GM11168 (cell line): ENCODE data around the gene ZNF579.
"Not testable (repeated sequence)": the region's sequence is repeated elsewhere in the genome, so short reads cannot be mapped to it uniquely, and the experiment has no call there.

ENCODE experiments used
- in situ Hi-C: fragments of 300-500 bp; cut with MboI; formaldehyde crosslinking; loops from one replicate; pipeline ENCODE4 v1.12.0; 2022; ENCODE audit warnings: low sequenced_read_pairs; ENCODE audit not compliant: unreplicated experiment

The ZNF579 gene

GRCh38 chr19:55598034-55598433 is 17.4 kb upstream of the ZNF579 start:
- in situ Hi-C loops, result no loop called here

GRCh38 chr19:55597501-55597921 is 16.9 kb upstream of the ZNF579 start:
- in situ Hi-C loops, result no loop called here

- in situ Hi-C loops, result no loop called here
Measured at GRCh38 chr19:55596304-55596703, 15.7 kb upstream of the ZNF579 start.

GRCh38 chr19:55594996-55595545 is 14.4 kb upstream of the ZNF579 start:
- in situ Hi-C loops, result no loop called here

- in situ Hi-C loops, result no loop called here
Measured at GRCh38 chr19:55593096-55593772, 12.6 kb upstream of the ZNF579 start.

GRCh38 chr19:55592391-55593090 is 11.9 kb upstream of the ZNF579 start:
- in situ Hi-C loops, result no loop called here

GRCh38 chr19:55591555-55591954 is 10.9 kb upstream of the ZNF579 start:
- in situ Hi-C loops, result no loop called here

GRCh38 chr19:55590617-55591016 is 10.0 kb upstream of the ZNF579 start:
- in situ Hi-C loops, result no loop called here

- in situ Hi-C loops, result no loop called here
Measured at GRCh38 chr19:55590109-55590508, 9.5 kb upstream of the ZNF579 start.

GRCh38 chr19:55588738-55589137 is 8.1 kb upstream of the ZNF579 start:
- in situ Hi-C loops, result no loop called here

- in situ Hi-C loops, result no loop called here
Measured at GRCh38 chr19:55586976-55587668, 6.5 kb upstream of the ZNF579 start.

GRCh38 chr19:55585658-55586339 is 5.2 kb upstream of the ZNF579 start:
- in situ Hi-C loops, result no loop called here

GRCh38 chr19:55584871-55585270 is 4.2 kb upstream of the ZNF579 start:
- in situ Hi-C loops, result no loop called here

- in situ Hi-C loops, result not testable (repeated sequence)
Measured at GRCh38 chr19:55583897-55584296, 3.2 kb upstream of the ZNF579 start.

- in situ Hi-C loops, result not testable (repeated sequence)
Measured at GRCh38 chr19:55582284-55582683, 1.6 kb upstream of the ZNF579 start.

- in situ Hi-C loops, result no loop called here
Measured at GRCh38 chr19:55581823-55582223, 1.2 kb upstream of the ZNF579 start.

- in situ Hi-C loops, result no loop called here
Measured at GRCh38 chr19:55581145-55581822, 636 bp upstream of the ZNF579 start.

- in situ Hi-C loops, result no loop called here
Measured at GRCh38 chr19:55579766-55580621, 654 bp downstream of the ZNF579 start.
